HCT116 (cell line): ENCODE data around the gene JPH3. TPM values are rescaled to one million over a fixed set of nuclear protein-coding genes. Genes with fewer than 3 reads are reported as not detected.

Experiments used
- ATAC-seq: fragments of 200-7000 bp; cut with Tn5 transposase; 2 replicates; pipeline ENCODE4 v1.9.1; 2020; ENCODE audit warnings: mild to moderate bottlenecking, moderate library complexity
- BruUV-seq: library from RNA; stranded (reverse); fragments of 400-500 nt; replicated peaks from 2 replicates; lab custom pipeline; 2021; lab: Mats Ljungman, UMichigan
- CTCF ChIA-PET: fragments of 300-600 bp; sonication (Branson Sonifier 250); formaldehyde crosslinking; loops from one replicate; lab custom pipeline; 2021; ENCODE audit warnings: antibody characterized with exemption; lab: Charles Lee
- POLR2A ChIA-PET: fragments of 300-600, 350-600 bp; sonication (Branson Sonifier 250); formaldehyde crosslinking; loops from one replicate; lab custom pipeline; 2021; ENCODE audit warnings: antibody characterized with exemption; lab: Charles Lee
- RAD21 ChIA-PET, 2 experiments: fragments of 300-600 bp; sonication (Branson Sonifier 250); formaldehyde crosslinking; loops; one replicate each; lab custom pipeline; 2023; ENCODE audit warnings: low total read pairs in 2 of 2; ENCODE audit not compliant: uncharacterized antibody in 2 of 2, unreplicated experiment in 2 of 2, low non-redundant PET in 1 of 2; lab: Charles Lee
- DNase-seq: peaks from one replicate; pipeline ENCODE4 v3.0.0-alpha.2; 2010; ENCODE audit warnings: low read depth, low spot score
- H2AFZ ChIP-seq: fragments of 200-600 bp; shearing (Covaris generic), sonication (generic); 2 replicates; pipeline ENCODE4 v1.6.1; 2017; ENCODE audit warnings: low read depth, mixed run types, mixed read lengths, antibody characterized with exemption, low read length; ENCODE audit not compliant: poor library complexity, severe bottlenecking
- H3K27ac ChIP-seq: 2 replicates; pipeline ENCODE4 v1.5.1; 2012; ENCODE audit warnings: low read depth, low read length
- H3K27me3 ChIP-seq: fragments of 200-600 bp; sonication (generic); 2 replicates; pipeline ENCODE4 v1.6.1; 2016; ENCODE audit warnings: mixed run types, low read length, mixed read lengths; ENCODE audit not compliant: insufficient read depth
- H3K36me3 ChIP-seq, 2 experiments: fragments of 200-500 bp in 1 of 2; fragments of 200-600 bp in 1 of 2; sonication (Bioruptor generic) in 1 of 2; sonication (generic) in 1 of 2; 2 replicates each; pipeline versions ENCODE4 v1.5.1 to v1.6.1; 2014 to 2016; ENCODE audit warnings: low read length in 2 of 2, inconsistent platforms in 1 of 2, mixed read lengths in 1 of 2, mixed run types in 1 of 2; ENCODE audit not compliant: insufficient read depth in 2 of 2, control insufficient read depth in 1 of 2
- H3K4me1 ChIP-seq, 2 experiments: fragments of 200-600 bp in 1 of 2; sonication (generic) in 1 of 2; 2 replicates each; pipeline versions ENCODE4 v1.5.1 to v1.6.1; 2012 to 2017; ENCODE audit warnings: low read length in 2 of 2, inconsistent platforms in 1 of 2, mild to moderate bottlenecking in 1 of 2, mixed read lengths in 1 of 2, mixed run types in 1 of 2, moderate library complexity in 1 of 2; ENCODE audit not compliant: insufficient read depth in 2 of 2, control insufficient read depth in 1 of 2
- H3K4me2 ChIP-seq: fragments of 200-600 bp; sonication (generic); 2 replicates; pipeline ENCODE4 v1.6.1; 2017; ENCODE audit warnings: mixed run types, low read length, mixed read lengths
- H3K4me3 ChIP-seq, 2 experiments: fragments of 200-600 bp in 1 of 2; sonication (generic) in 1 of 2; replicated peaks in 1 of 2; 2 replicates each; pipeline ENCODE4 v1.5.1; 2011 to 2016; ENCODE audit warnings: low read length in 2 of 2, control low read depth in 1 of 2, low read depth in 1 of 2, mild to moderate bottlenecking in 1 of 2, mixed read lengths in 1 of 2, mixed run types in 1 of 2
- H3K79me2 ChIP-seq: fragments of 200-600 bp; sonication (generic); 2 replicates; pipeline ENCODE4 v1.6.1; 2017; ENCODE audit warnings: mild to moderate bottlenecking, mixed run types, low read length, moderate library complexity, mixed read lengths; ENCODE audit not compliant: insufficient read depth
- H3K9ac ChIP-seq: fragments of 200-600 bp; sonication (generic); 2 replicates; pipeline ENCODE4 v1.6.1; 2016; ENCODE audit warnings: low read length, mixed read lengths
- H3K9me2 ChIP-seq: fragments of 200-600 bp; sonication (generic), shearing (Covaris generic); 2 replicates; pipeline ENCODE4 v1.6.1; 2017; ENCODE audit warnings: mixed run types, mild to moderate bottlenecking, moderate library complexity; ENCODE audit not compliant: insufficient read depth
- H3K9me3 ChIP-seq, 2 experiments: fragments of 200-500 bp in 1 of 2; fragments of 200-600 bp in 1 of 2; sonication (Bioruptor generic) in 1 of 2; sonication (generic) in 1 of 2; 2 replicates each; pipeline ENCODE4 v1.6.1; 2014 to 2017; ENCODE audit warnings: low read length in 2 of 2, mixed read lengths in 2 of 2, inconsistent platforms in 1 of 2, low read depth in 1 of 2, mild to moderate bottlenecking in 1 of 2, mixed run types in 1 of 2, moderate library complexity in 1 of 2; ENCODE audit not compliant: control insufficient read depth in 1 of 2, insufficient read depth in 1 of 2
- H4K20me1 ChIP-seq: fragments of 200-600 bp; sonication (generic), shearing (Covaris generic); 2 replicates; pipeline ENCODE4 v1.6.1; 2017; ENCODE audit warnings: mixed run types, mild to moderate bottlenecking, moderate library complexity; ENCODE audit not compliant: insufficient read depth
- CBX3 ChIP-seq: IDR thresholded peaks from 2 replicates; pipeline ENCODE4 v1.6.1; 2012; ENCODE audit warnings: low read depth
- CTCF ChIP-seq, 3 experiments: fragments of 200-600 bp in 1 of 3; sonication (generic) in 1 of 3; IDR thresholded peaks in 2 of 3; conservative IDR thresholded peaks in 1 of 3; 2 replicates each; pipeline ENCODE4 v1.5.1; 2012 to 2017; ENCODE audit warnings: low read depth in 2 of 3, low read length in 2 of 3, antibody characterized with exemption in 1 of 3, borderline replicate concordance in 1 of 3, control low read depth in 1 of 3, mild to moderate bottlenecking in 1 of 3, mixed read lengths in 1 of 3, mixed run types in 1 of 3, moderate library complexity in 1 of 3; ENCODE audit not compliant: insufficient read depth in 1 of 3
- SIN3A ChIP-seq: IDR thresholded peaks from 2 replicates; pipeline ENCODE4 v1.6.1; 2012; ENCODE audit warnings: low read depth
- SP1 ChIP-seq: IDR thresholded peaks from 2 replicates; pipeline ENCODE4 v1.6.1; 2012; ENCODE audit warnings: low read depth
- YY1 ChIP-seq: IDR thresholded peaks from 2 replicates; pipeline ENCODE4 v1.6.1; 2011; ENCODE audit warnings: low read length, low read depth, moderate library complexity, mild to moderate bottlenecking; ENCODE audit not compliant: insufficient replicate concordance; ENCODE audit errors: extremely low read depth
- ZFX ChIP-seq: fragments of 450-650 bp; IDR thresholded peaks from 2 replicates; pipeline ENCODE4 v1.6.1; 2017
- ZNF274 ChIP-seq: fragments of 200-500 bp; sonication (Bioruptor generic); IDR thresholded peaks from 2 replicates; pipeline ENCODE4 v1.6.1; 2014; ENCODE audit warnings: mild to moderate bottlenecking, low read depth, low read length, inconsistent platforms
- intact Hi-C: fragments of 100-400 bp; cut with micrococcal nuclease; formaldehyde crosslinking; loops from 2 replicates; pipeline ENCODE4 v1.10.0; 2022
- total RNA-seq: library from RNA; stranded (reverse); gene quantifications from one replicate; pipeline ENCODE4 v1.2.1, GENCODE V29; 2021; ENCODE audit not compliant: unreplicated experiment

JPH3 gene
- total RNA-seq, 1 experiment from 2014 or later: 0.10 TPM

- POLR2A ChIA-PET: no interaction called here
- BruUV-seq: no TSS peak
- TF ChIP-seq CTCF (IDR thresholded peaks at IDR 0.05 in 2 of 3, conservative IDR thresholded peaks at IDR 0.05 in 1 of 3; ENCODE audit: borderline replicate concordance in 1 of 3, insufficient read depth in 1 of 3, low read depth in 2 of 3, low read length in 2 of 3): no peak
- no peak for TF ChIP-seq SIN3A
- no peak for TF ChIP-seq CBX3
- no peak for TF ChIP-seq SP1
- TF ChIP-seq YY1: no peak
- TF ChIP-seq ZFX: no peak
- no peak for TF ChIP-seq ZNF274
- Histone ChIP-seq H3K9me3 (peaks cover 0 to 11% of the 10 kb centered on the region in 2 experiments; a peak in 2 of 4 replicates), H3K27ac (no peak overlapping the region), H3K79me2 (no peaks in the 10 kb centered on the region), H4K20me1 (no peaks in the 10 kb centered on the region), H3K9ac (no peak overlapping the region), H2AFZ (no peak overlapping the region), H3K4me1 (peaks cover 10 to 18% of the 10 kb centered on the region in 2 experiments), H3K36me3 (no peaks in the 10 kb centered on the region), H3K4me2 (no peak overlapping the region), H3K4me3 (no peak overlapping the region), H3K27me3 (peaks cover 27% of the 10 kb centered on the region), H3K9me2 (no peaks in the 10 kb centered on the region)
- RAD21 ChIA-PET: interaction anchor here in 1 of 2 experiments (0.7 to 0.9 kb wide), 2 partner anchors 173 to 217 kb away, joined by 3 read pairs; no protein-coding TSS in a partner anchor
- intact Hi-C loops: loop anchor here (2.0 kb wide), 1 partner anchor 174 kb away; no protein-coding TSS in a partner anchor
- no peak for ATAC-seq
- CTCF ChIA-PET: no interaction called here
- DNase-seq: no peak
Measured at GRCh38 chr16:87634411-87634810, 32.1 kb downstream of the JPH3 start.
